Small intestine (tissue), 7 donors: ENCODE results near the gene DNER. TPM values are rescaled to one million over a fixed set of nuclear protein-coding genes. Genes with fewer than 3 reads are reported as not detected.

ENCODE experiments used
- DNase-seq, 2 donors: peaks; one replicate each; pipeline versions ENCODE4 v3.0.0 to v3.0.0-alpha.2; 2013
- FAIRE-seq: peaks from 2 replicates; lab custom pipeline; 2012; peaks lifted over from hg19 to GRCh38; lab: Jason Lieb, UNC
- H3K27ac ChIP-seq, 3 donors: one replicate each; pipeline ENCODE4 v1.5.1; 2013; ENCODE audit warnings: low read length in 2 of 3, mild to moderate bottlenecking in 2 of 3, control low read depth in 1 of 3, inconsistent platforms in 1 of 3, low read depth in 1 of 3, moderate library complexity in 1 of 3
- H3K27me3 ChIP-seq, 3 donors: one replicate each; pipeline ENCODE4 v1.6.1; 2013; ENCODE audit warnings: low read length in 3 of 3, inconsistent platforms in 1 of 3; ENCODE audit not compliant: control insufficient read depth in 3 of 3, insufficient read depth in 3 of 3
- H3K36me3 ChIP-seq, 3 donors: one replicate each; pipeline ENCODE4 v1.6.1; 2013; ENCODE audit warnings: low read length in 3 of 3, inconsistent platforms in 1 of 3, low read depth in 1 of 3, mild to moderate bottlenecking in 1 of 3, moderate library complexity in 1 of 3; ENCODE audit not compliant: control insufficient read depth in 3 of 3, insufficient read depth in 2 of 3
- H3K4me1 ChIP-seq, 3 donors: one replicate each; pipeline ENCODE4 v1.6.1; 2013; ENCODE audit warnings: low read length in 2 of 3, inconsistent platforms in 1 of 3, low read depth in 1 of 3, mild to moderate bottlenecking in 1 of 3, moderate library complexity in 1 of 3; ENCODE audit not compliant: control insufficient read depth in 3 of 3, insufficient read depth in 2 of 3
- H3K4me3 ChIP-seq, 3 donors: one replicate each; pipeline ENCODE4 v1.5.1; 2013; ENCODE audit warnings: low read length in 3 of 3, control low read depth in 1 of 3, inconsistent platforms in 1 of 3, low read depth in 1 of 3, mild to moderate bottlenecking in 1 of 3, moderate library complexity in 1 of 3
- H3K9me3 ChIP-seq, 2 donors: one replicate each; pipeline ENCODE4 v1.6.1; 2013; ENCODE audit warnings: low read depth in 1 of 2, low read length in 1 of 2; ENCODE audit not compliant: control insufficient read depth in 2 of 2, insufficient read depth in 1 of 2
- WGBS, 3 donors: extraction: QIAGEN DNeasy Blood & Tissue Kit; methylation state at CpG; one replicate each; pipeline ENCODE4 v1.1.7; 2013; 5-methylcytosine and 5-hydroxymethylcytosine counted together
- polyA plus RNA-seq, 4 donors: library from polyadenylated mRNA; stranded (reverse) in 3 of 4; unstranded in 1 of 4; fragments of 200-250 nt in 3 of 4; fragments of 120-200 nt in 1 of 4; gene quantifications; one replicate each; pipeline versions ENCODE4 v1.2.1 to v1.2.3, GENCODE V29; 2013
- donor health status: healthy with polysubstance abuse.
- donor health status: control.
- donor health status: control.
- donor health status: Bipolar disorder and iron deficiency.
- donor health status: healthy.

The DNER gene
- polyA plus RNA-seq, 4 donors = 0.99 to 2.4 TPM; not detected in 2

GRCh38 chr2:229416116-229416694 lies 298.1 kb downstream of the DNER start:
- Histone ChIP-seq H3K27ac (peak overlapping the region in 1 of 3 donors; percentile 50), H3K9me3 (peaks cover 0 to 8% of the 10 kb centered on the region in 2 donors), H3K4me1 (no peaks in the 10 kb centered on the region), H3K36me3 (no peaks in the 10 kb centered on the region), H3K4me3 (no peak overlapping the region), H3K27me3 (no peaks in the 10 kb centered on the region)
- 37 to 74% (median 50%) methylated on average over 5 of the region's 5 CpGs for WGBS, 3 donors
- no peak for FAIRE-seq
- DNase-seq = no peak

GRCh38 chr2:229414631-229415030 lies 299.7 kb downstream of the DNER start:
- no peak for DNase-seq
- Histone ChIP-seq H3K4me3 (no peak overlapping the region), H3K9me3 (peaks cover 0 to 8% of the 10 kb centered on the region in 2 donors), H3K27ac (no peak overlapping the region), H3K4me1 (no peaks in the 10 kb centered on the region), H3K36me3 (no peaks in the 10 kb centered on the region), H3K27me3 (no peaks in the 10 kb centered on the region)
- no peak for FAIRE-seq
- 91 to 97% (median 92%) methylated on average over 2 of the region's 2 CpGs for WGBS, 3 donors

- 76 to 80% (median 79%) methylated on average over 5 of the region's 5 CpGs for WGBS, 3 donors
- peaks cover 0 to 8% of the 10 kb centered on the region in 2 donors for H3K9me3 ChIP-seq
- no peaks in the 10 kb centered on the region for H3K36me3 ChIP-seq
- H3K27me3 ChIP-seq = no peaks in the 10 kb centered on the region
- no peak for FAIRE-seq
- no peak overlapping the region for H3K4me3 ChIP-seq
- no peak for DNase-seq
- H3K27ac ChIP-seq = no peak overlapping the region
- no peaks in the 10 kb centered on the region for H3K4me1 ChIP-seq
These were observed 301.7 kb downstream of the DNER start for GRCh38 chr2:229412686-229413085.

- DNase-seq = no peak
- peaks cover 0 to 8% of the 10 kb centered on the region in 2 donors for H3K9me3 ChIP-seq
- H3K36me3 ChIP-seq = no peaks in the 10 kb centered on the region
- H3K27ac ChIP-seq = no peak overlapping the region
- H3K4me3 ChIP-seq = no peak overlapping the region
- WGBS, 3 donors = 81 to 87% (median 82%) methylated on average over 5 of the region's 5 CpGs
- no peaks in the 10 kb centered on the region for H3K4me1 ChIP-seq
- FAIRE-seq = no peak
- H3K27me3 ChIP-seq = no peaks in the 10 kb centered on the region
These were observed 303.4 kb downstream of the DNER start for GRCh38 chr2:229410946-229411345.

- 79 to 84% (median 80%) methylated on average over 6 of the region's 6 CpGs for WGBS, 3 donors
- no peak for FAIRE-seq
- peaks cover 0 to 8% of the 10 kb centered on the region in 2 donors for H3K9me3 ChIP-seq
- H3K36me3 ChIP-seq = no peaks in the 10 kb centered on the region
- no peak for DNase-seq
- no peaks in the 10 kb centered on the region for H3K27me3 ChIP-seq
- H3K4me1 ChIP-seq = no peaks in the 10 kb centered on the region
- no peak overlapping the region for H3K27ac ChIP-seq
- no peak overlapping the region for H3K4me3 ChIP-seq
These were observed 304.1 kb downstream of the DNER start for GRCh38 chr2:229410264-229410663.

- 56 to 71% (median 57%) methylated on average over 4 of the region's 4 CpGs for WGBS, 3 donors
- no peak for DNase-seq
- Histone ChIP-seq H3K4me3 (no peak overlapping the region), H3K9me3 (peaks cover 0 to 3% of the 10 kb centered on the region in 2 donors), H3K27me3 (no peaks in the 10 kb centered on the region), H3K36me3 (no peaks in the 10 kb centered on the region), H3K4me1 (no peaks in the 10 kb centered on the region), H3K27ac (no peak overlapping the region)
- no peak for FAIRE-seq
These were observed 304.6 kb downstream of the DNER start for GRCh38 chr2:229409751-229410181.

GRCh38 chr2:229408962-229409361 lies 305.4 kb downstream of the DNER start:
- Histone ChIP-seq H3K4me1 (no peaks in the 10 kb centered on the region), H3K4me3 (no peak overlapping the region), H3K27ac (peak overlapping the region in 1 of 3 donors; percentile 80), H3K36me3 (no peaks in the 10 kb centered on the region), H3K27me3 (no peaks in the 10 kb centered on the region), H3K9me3 (no peaks in the 10 kb centered on the region)
- FAIRE-seq = no peak
- no peak for DNase-seq
- 56 to 73% (median 65%) methylated on average over 3 of the region's 3 CpGs for WGBS, 3 donors

- peak; percentile 10 to 60 for DNase-seq
- Histone ChIP-seq H3K27me3 (no peaks in the 10 kb centered on the region), H3K27ac (peak overlapping the region in 1 of 3 donors; percentile 42), H3K36me3 (no peaks in the 10 kb centered on the region), H3K4me3 (no peak overlapping the region), H3K9me3 (no peaks in the 10 kb centered on the region), H3K4me1 (no peaks in the 10 kb centered on the region)
- no peak for FAIRE-seq
- WGBS, 3 donors = 6 to 22% (median 8%) methylated on average over 1 of the region's 1 CpG
These were observed 306.0 kb downstream of the DNER start for GRCh38 chr2:229408356-229408755.

GRCh38 chr2:229407170-229407569 lies 307.2 kb downstream of the DNER start:
- Histone ChIP-seq H3K27me3 (no peaks in the 10 kb centered on the region), H3K4me3 (no peak overlapping the region), H3K36me3 (no peaks in the 10 kb centered on the region), H3K27ac (peak overlapping the region in 1 of 3 donors; percentile 36), H3K9me3 (no peaks in the 10 kb centered on the region), H3K4me1 (no peaks in the 10 kb centered on the region)
- DNase-seq (peak; percentile 2 to 3), FAIRE-seq (no peak)
- WGBS, 3 donors = 61 to 73% (median 62%) methylated on average over 13 of the region's 13 CpGs
